H1 (cell line): ENCODE data around the gene TOP3B. TPM values are rescaled to one million over a fixed set of nuclear protein-coding genes. Genes with fewer than 3 reads are reported as not detected.

ENCODE experiments used
- EP300 ChIP-seq, 2 experiments: IDR thresholded peaks; 1 replicate in 1 of 2; 2 replicates in 1 of 2; pipeline ENCODE4 v1.6.1; 2011 to 2012; ENCODE audit warnings: low read depth in 2 of 2, low read length in 2 of 2, mild to moderate bottlenecking in 2 of 2, borderline replicate concordance in 1 of 2, inconsistent platforms in 1 of 2, moderate library complexity in 1 of 2
- HDAC2 ChIP-seq, 2 experiments: fragments of 300-600 bp in 1 of 2; sonication (generic) in 1 of 2; IDR thresholded peaks; 2 replicates each; pipeline ENCODE4 v1.6.1; 2011 to 2012; ENCODE audit warnings: low read depth in 2 of 2, low read length in 2 of 2, mild to moderate bottlenecking in 2 of 2, moderate library complexity in 2 of 2, borderline replicate concordance in 1 of 2, inconsistent platforms in 1 of 2
- HDAC6 ChIP-seq: IDR thresholded peaks from one replicate; pipeline ENCODE4 v1.7.1; 2012; ENCODE audit warnings: low read depth, mild to moderate bottlenecking, inconsistent platforms, low read length, moderate library complexity
- NRF1 ChIP-seq: IDR thresholded peaks from 2 replicates; pipeline ENCODE4 v1.6.1; 2011; ENCODE audit warnings: mild to moderate bottlenecking, low read depth, low read length, improper control_type of control experiment
- RAD21 ChIP-seq, 2 experiments: IDR thresholded peaks in 1 of 2; conservative IDR thresholded peaks in 1 of 2; 2 replicates each; pipeline ENCODE4 v1.6.1; 2011; ENCODE audit warnings: low read depth in 2 of 2, low read length in 2 of 2, improper control_type of control experiment in 1 of 2, inconsistent platforms in 1 of 2, mild to moderate bottlenecking in 1 of 2, moderate library complexity in 1 of 2
- SP1 ChIP-seq: IDR thresholded peaks from 2 replicates; pipeline ENCODE4 v1.6.1; 2011; ENCODE audit warnings: low read depth, low read length
- polyA plus RNA-seq, 7 experiments: library from polyadenylated mRNA; depleted of rRNA in 3 of 7; stranded (reverse) in 5 of 7; unstranded in 2 of 7; fragments of >200 nt in 5 of 7; fragments of 200-250 nt in 2 of 7; gene quantifications; 1 replicate in 5 of 7; 2 replicates in 1 of 7; 4 replicates in 1 of 7; pipeline versions ENCODE4 v1.2.1 to v1.2.3, GENCODE V29; 2011 to 2013; ENCODE audit warnings: missing spikeins in 2 of 7, mixed read lengths in 2 of 7
- total RNA-seq: library from RNA; stranded (reverse); fragmentation: NEBNext Ultra II Directional; extraction: Animal tissue kit (Norgen Biotek cat#: 25700); gene quantifications from 2 replicates; pipeline ENCODE4 v1.2.1, GENCODE V29; 2021

TOP3B gene
- total and polyA plus RNA-seq, 2 of the 8 experiments (the other 6 are each of a cell fraction or from before 2014, with no cell fraction given), result 30.4 to 52.8 TPM

DNA sequence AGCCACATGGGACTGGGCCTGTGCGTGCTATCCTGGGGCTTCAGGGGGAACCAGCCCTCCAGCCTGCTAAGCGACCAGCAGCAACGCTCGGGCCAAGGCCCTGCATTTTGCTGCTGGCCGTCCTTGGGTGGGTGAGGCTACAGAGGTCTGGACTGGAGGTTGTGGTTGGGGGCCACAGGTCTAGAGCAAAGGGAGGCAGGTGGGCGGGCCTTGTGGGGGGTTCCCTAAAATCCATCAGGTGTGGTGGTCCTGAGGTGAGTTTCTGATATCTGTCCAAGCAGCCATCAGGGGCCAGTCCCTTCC, 64.7 kb downstream of the TOP3B start (continued):
- TF ChIP-seq HDAC2 (IDR thresholded peaks at IDR 0.05; ENCODE audit: borderline replicate concordance in 1 of 2, low read depth in 2 of 2, low read length in 2 of 2) (no peak), HDAC6 (no peak), RAD21 (IDR thresholded peaks at IDR 0.05 in 1 of 2, conservative IDR thresholded peaks at IDR 0.05 in 1 of 2; ENCODE audit: low read depth in 2 of 2, low read length in 2 of 2) (no peak), NRF1 (no peak), EP300 (IDR thresholded peaks at IDR 0.05; ENCODE audit: borderline replicate concordance in 1 of 2, low read depth in 2 of 2, low read length in 2 of 2) (no peak), SP1 (no peak)
